K562 (cell line): ENCODE measurements around the gene TRPC3. TPM values are rescaled to one million over a fixed set of nuclear protein-coding genes. Genes with fewer than 3 reads are reported as not detected.

ENCODE experiments used
- ATAC-seq: fragments of 200-7000 bp; cut with Tn5 transposase; 3 replicates; pipeline ENCODE4 v1.9.1; 2020; ENCODE audit warnings: moderate library complexity
- BruUV-seq: library from RNA; stranded (reverse); fragments of 400-500 nt; replicated peaks from 2 replicates; lab custom pipeline; 2021; lab: Mats Ljungman, UMichigan
- CTCF ChIA-PET: fragments of 300-600 bp; formaldehyde crosslinking; extraction: SDS; loops from one replicate; lab custom pipeline; 2021; ENCODE audit warnings: low intra/inter-chr PET ratio; lab: Yijun Ruan, JAX
- POLR2A ChIA-PET: fragments of 300-600, 350-650 bp; sonication (Branson Sonifier 250); formaldehyde crosslinking; extraction: SDS; loops from one replicate; lab custom pipeline; 2021; ENCODE audit warnings: antibody characterized with exemption, inconsistent platforms; lab: Yijun Ruan, JAX
- DNase-seq, 4 experiments: peaks; one replicate each; pipeline versions ENCODE4 v3.0.0 to v3.0.0-alpha.2; 2011 to 2018; ENCODE audit warnings: low spot score in 3 of 4, mixed read lengths in 3 of 4; ENCODE audit errors: extremely low read depth in 1 of 4
- FAIRE-seq: peaks from 2 replicates; lab custom pipeline; 2011; peaks lifted over from hg19 to GRCh38; lab: Jason Lieb, UNC
- H2AFZ ChIP-seq: 2 replicates; pipeline ENCODE4 v1.6.0; 2011; ENCODE audit warnings: low read depth, low read length, control low read depth, inconsistent platforms
- H3K27ac ChIP-seq: fragments of 200-600 bp; 3 replicates; pipeline ENCODE4 v1.8.0; 2011; ENCODE audit warnings: low read depth, mild to moderate bottlenecking, control low read depth, inconsistent platforms, low read length, moderate library complexity, mixed read lengths; ENCODE audit errors: extremely low read depth
- H3K27me3 ChIP-seq, 2 experiments: fragments of 300-600 bp in 1 of 2; 2 replicates in 1 of 2; 3 replicates in 1 of 2; pipeline versions ENCODE4 v1.6.0 to v1.8.0; 2011; ENCODE audit warnings: inconsistent platforms in 2 of 2, low read length in 2 of 2, mild to moderate bottlenecking in 1 of 2, mixed read lengths in 1 of 2, moderate library complexity in 1 of 2; ENCODE audit not compliant: control insufficient read depth in 2 of 2, insufficient read depth in 2 of 2
- H3K36me3 ChIP-seq: fragments of 300-600 bp; 3 replicates; pipeline ENCODE4 v1.8.0; 2011; ENCODE audit warnings: mild to moderate bottlenecking, low read length, inconsistent platforms; ENCODE audit not compliant: control insufficient read depth, insufficient read depth
- H3K4me1 ChIP-seq, 2 experiments: fragments of 200-600 bp in 1 of 2; replicated peaks in 1 of 2; 2 replicates in 1 of 2; 3 replicates in 1 of 2; pipeline versions ENCODE4 v1.5.1 to v1.8.0; 2011; ENCODE audit warnings: inconsistent platforms in 2 of 2, low read length in 2 of 2, mild to moderate bottlenecking in 1 of 2, mixed read lengths in 1 of 2, moderate library complexity in 1 of 2; ENCODE audit not compliant: control insufficient read depth in 2 of 2, insufficient read depth in 2 of 2
- H3K4me2 ChIP-seq: 2 replicates; pipeline ENCODE4 v1.6.1; 2011; ENCODE audit warnings: low read length, control low read depth, inconsistent platforms, mixed read lengths; ENCODE audit not compliant: insufficient read depth
- H3K4me3 ChIP-seq: fragments of 200-600 bp; sonication (generic), shearing (Covaris generic); 2 replicates; pipeline ENCODE4 v1.5.1; 2016; ENCODE audit warnings: control low read depth, inconsistent platforms
- H3K79me2 ChIP-seq: fragments of 200-600 bp; 3 replicates; pipeline ENCODE4 v1.8.0; 2011; ENCODE audit warnings: low read length, inconsistent platforms; ENCODE audit not compliant: control insufficient read depth, insufficient read depth
- H3K9ac ChIP-seq, 2 experiments: 2 replicates each; pipeline versions ENCODE4 v1.6.0 to v1.6.1; 2011; ENCODE audit warnings: low read depth in 2 of 2, low read length in 2 of 2, control low read depth in 1 of 2, inconsistent platforms in 1 of 2, mild to moderate bottlenecking in 1 of 2, mixed read lengths in 1 of 2; ENCODE audit not compliant: insufficient read depth in 1 of 2
- H3K9me1 ChIP-seq: one replicate; pipeline ENCODE4 v1.6.0; 2011; ENCODE audit warnings: inconsistent platforms, mild to moderate bottlenecking, low read length, moderate library complexity; ENCODE audit not compliant: control insufficient read depth, insufficient read depth
- H3K9me3 ChIP-seq: replicated peaks from 2 replicates; pipeline ENCODE4 v1.5.1; 2011; ENCODE audit warnings: low read depth, low read length, inconsistent platforms; ENCODE audit not compliant: control insufficient read depth, insufficient read depth
- H4K20me1 ChIP-seq: replicated peaks from 2 replicates; pipeline ENCODE4 v1.6.1; 2011; ENCODE audit warnings: low read length, inconsistent platforms, mixed read lengths; ENCODE audit not compliant: control insufficient read depth, insufficient read depth
- ARNT ChIP-seq, 2 experiments: fragments of 450-650 bp; IDR thresholded peaks; 2 replicates each; pipeline ENCODE4 v1.6.1; 2016; ENCODE audit warnings: mild to moderate bottlenecking in 1 of 2
- BRCA1 ChIP-seq, 2 experiments: fragments of 450-650 bp in 1 of 2; sonication (generic) in 1 of 2; formaldehyde crosslinking in 1 of 2; IDR thresholded peaks; 2 replicates each; pipeline versions ENCODE4 v1.5.0 to v1.6.1; 2017 to 2020; ENCODE audit warnings: mild to moderate bottlenecking in 1 of 2, missing genetic modification reagents in 1 of 2
- CGGBP1 ChIP-seq: fragments of 250-450 bp; sonication (Bioruptor Pico); IDR thresholded peaks from 2 replicates; pipeline ENCODE4 v1.9.0; 2021; ENCODE audit warnings: mild to moderate bottlenecking
- CHAMP1 ChIP-seq: fragments of 450-650 bp; IDR thresholded peaks from 2 replicates; pipeline ENCODE4 v1.6.1; 2016; ENCODE audit warnings: mild to moderate bottlenecking
- ELF1 ChIP-seq: fragments of 200-800 bp; sonication (Bioruptor generic); IDR thresholded peaks from 2 replicates; pipeline ENCODE4 v1.6.1; 2016; ENCODE audit warnings: missing genetic modification characterization, missing compliant biosample characterization
- HLTF ChIP-seq: fragments of 450-650 bp; IDR thresholded peaks from 2 replicates; pipeline ENCODE4 v1.6.1; 2016
- IRF9 ChIP-seq: fragments of 450-650 bp; IDR thresholded peaks from 2 replicates; pipeline ENCODE4 v1.6.1; 2016; ENCODE audit warnings: missing biosample characterization, missing genetic modification characterization
- U2AF1 ChIP-seq: fragments of 200-400 bp; formaldehyde crosslinking; optimal IDR thresholded peaks from 2 replicates; pipeline ENCODE3; 2017; ENCODE audit warnings: mild to moderate bottlenecking, low read depth, low read length, moderate library complexity
- ZKSCAN8 ChIP-seq: fragments of 200-800 bp; sonication (Bioruptor generic); IDR thresholded peaks from 2 replicates; pipeline ENCODE4 v1.6.1; 2016; ENCODE audit warnings: missing genetic modification characterization, missing compliant biosample characterization
- ZNF197 ChIP-seq: fragments of 200-800 bp; sonication (Bioruptor generic); IDR thresholded peaks from 2 replicates; pipeline ENCODE4 v1.6.1; 2016; ENCODE audit warnings: low read depth, missing genetic modification characterization, missing compliant biosample characterization
- WGBS: fragments of 100-300 bp; shearing (Covaris generic); methylation state at CpG from one replicate; pipeline ENCODE4 v1.1.6; 2016; ENCODE audit warnings: low coverage, mixed read lengths; ENCODE audit not compliant: insufficient coverage; ENCODE audit errors: missing lambda C conversion rate; 5-methylcytosine and 5-hydroxymethylcytosine counted together
- in situ Hi-C: fragments of 300-500 bp; cut with MboI; formaldehyde crosslinking; loops from 4 replicates; pipeline ENCODE4 v1.15.0; 2018; ENCODE audit warnings: inconsistent platforms, mixed read lengths
- intact Hi-C: fragments of 100-400 bp; cut with micrococcal nuclease; formaldehyde crosslinking; loops from 2 replicates; pipeline ENCODE4 v1.14.2; 2022
- polyA plus RNA-seq, 8 experiments: library from polyadenylated mRNA; depleted of rRNA in 4 of 8; stranded (reverse) in 5 of 8; unstranded in 3 of 8; fragments of >200 nt; fragmentation: Nextera tagmentation in 2 of 8; fragmentation: Illumina TruSeq in 1 of 8; extraction: Ambion mirVana in 2 of 8; extraction: Trizol in 1 of 8; gene quantifications; 2 replicates each; pipeline versions ENCODE4 v1.2.1 to v1.2.3, GENCODE V29; 2011 to 2014; ENCODE audit warnings: inconsistent platforms in 1 of 8, missing spikeins in 1 of 8
- total RNA-seq, 7 experiments: library from RNA; depleted of rRNA in 6 of 7; stranded (reverse); fragments of >200 nt in 6 of 7; fragmentation: Illumina TruSeq in 2 of 7; extraction: Trizol in 2 of 7; gene quantifications; 2 replicates each; pipeline versions ENCODE4 v1.2.1 to v1.2.3, GENCODE V29; 2011 to 2021; ENCODE audit warnings: low replicate concordance in 1 of 7
- TF ChIP-seq, protein P1 (sequence below): fragments of 250-450 bp; sonication (Bioruptor Pico); IDR thresholded peaks from 2 replicates; pipeline ENCODE4 v1.4.0; 2020; ENCODE audit warnings: mild to moderate bottlenecking

Gene TRPC3
- total and polyA plus RNA-seq, 9 of the 15 experiments (the other 6 are each of a cell fraction or from before 2014, with no cell fraction given) = 0.01 to 0.27 (median 0.11) TPM

GRCh38 chr4:122000849-122001248 lies 49.0 kb upstream of the TRPC3 start:
- POLR2A ChIA-PET = no interaction called here
- no peak overlapping the region for H3K9ac ChIP-seq
- in situ Hi-C loops (no loop called here), intact Hi-C loops (loop anchor here (5.0 to 10.0 kb wide), 2 partner anchors 224 to 576 kb away; no protein-coding TSS in a partner anchor)
- H3K9me1 ChIP-seq = no peaks in the 10 kb centered on the region
- H3K79me2 ChIP-seq = no peaks in the 10 kb centered on the region
- BruUV-seq = no TSS peak
- H3K4me3 ChIP-seq = no peak overlapping the region
- FAIRE-seq (no peak), DNase-seq (no peak), ATAC-seq (no peak)
- H3K4me2 ChIP-seq = no peak overlapping the region
- no peak overlapping the region for H3K27ac ChIP-seq
- CTCF ChIA-PET = no interaction called here
- H2AFZ ChIP-seq = peak overlapping the region; percentile 34; the same call in 1 of the 2 replicates
- H4K20me1 ChIP-seq = no peaks in the 10 kb centered on the region
- TF ChIP-seq ZKSCAN8 (CRISPR knock-in tag) (no peak), BRCA1 (IDR thresholded peaks at IDR 0.05) (no peak), BRCA1 (CRISPR knock-in tag; IDR thresholded peaks at IDR 0.05) (no peak), HLTF (no peak), ZNF197 (CRISPR knock-in tag) (no peak), CGGBP1 (CRISPR knock-in tag) (no peak), IRF9 (tag) (no peak), U2AF1 (no peak), ARNT (IDR thresholded peaks at IDR 0.05) (no peak), CHAMP1 (no peak), ELF1 (tag) (no peak)
- TF ChIP-seq, protein P1, sequence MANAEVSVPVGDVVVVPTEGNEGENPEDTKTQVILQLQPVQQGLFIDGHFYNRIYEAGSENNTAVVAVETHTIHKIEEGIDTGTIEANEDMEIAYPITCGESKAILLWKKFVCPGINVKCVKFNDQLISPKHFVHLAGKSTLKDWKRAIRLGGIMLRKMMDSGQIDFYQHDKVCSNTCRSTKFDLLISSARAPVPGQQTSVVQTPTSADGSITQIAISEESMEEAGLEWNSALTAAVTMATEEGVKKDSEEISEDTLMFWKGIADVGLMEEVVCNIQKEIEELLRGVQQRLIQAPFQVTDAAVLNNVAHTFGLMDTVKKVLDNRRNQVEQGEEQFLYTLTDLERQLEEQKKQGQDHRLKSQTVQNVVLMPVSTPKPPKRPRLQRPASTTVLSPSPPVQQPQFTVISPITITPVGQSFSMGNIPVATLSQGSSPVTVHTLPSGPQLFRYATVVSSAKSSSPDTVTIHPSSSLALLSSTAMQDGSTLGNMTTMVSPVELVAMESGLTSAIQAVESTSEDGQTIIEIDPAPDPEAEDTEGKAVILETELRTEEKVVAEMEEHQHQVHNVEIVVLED (CRISPR knock-in tag) = no peak
- H3K4me1 ChIP-seq = no peaks in the 10 kb centered on the region; a peak in 2 of 5 replicates
- H3K27me3 ChIP-seq = no peaks in the 10 kb centered on the region
- WGBS = 0% methylated on average over 4 of the region's 4 CpGs
- no peaks in the 10 kb centered on the region; the same call in 1 of the 2 replicates for H3K9me3 ChIP-seq
- no peaks in the 10 kb centered on the region for H3K36me3 ChIP-seq
